KMS-11 (cell line): ENCODE results near the gene OSBPL10.

Experiments used
- H2AFZ ChIP-seq: fragments of 200-600 bp; sonication (generic); 2 replicates; pipeline ENCODE4 v1.6.1; 2016; ENCODE audit warnings: antibody characterized with exemption, mixed run types, low read depth
- H3K27ac ChIP-seq: fragments of 200-600 bp; sonication (generic); 2 replicates; pipeline ENCODE4 v1.6.1; 2016; ENCODE audit warnings: mild to moderate bottlenecking, mixed run types
- H3K27me3 ChIP-seq: fragments of 200-600 bp; sonication (generic); 2 replicates; pipeline ENCODE4 v1.6.1; 2017; ENCODE audit warnings: mild to moderate bottlenecking, low read depth, mixed run types, moderate library complexity; ENCODE audit not compliant: insufficient read depth
- H3K36me3 ChIP-seq: fragments of 200-600 bp; sonication (generic); 2 replicates; pipeline ENCODE4 v1.6.1; 2017; ENCODE audit warnings: mild to moderate bottlenecking, mixed run types; ENCODE audit not compliant: insufficient read depth
- H3K4me1 ChIP-seq: fragments of 200-600 bp; sonication (generic); 2 replicates; pipeline ENCODE4 v1.6.1; 2016; ENCODE audit warnings: mild to moderate bottlenecking, low read depth, mixed run types; ENCODE audit not compliant: poor library complexity, severe bottlenecking
- H3K4me2 ChIP-seq: fragments of 200-600 bp; sonication (generic); 2 replicates; pipeline ENCODE4 v1.7.0; 2016; ENCODE audit warnings: mild to moderate bottlenecking, mixed run types
- H3K4me3 ChIP-seq: fragments of 200-600 bp; sonication (generic); IDR thresholded peaks from 2 replicates; pipeline ENCODE4 v1.6.1; 2017; ENCODE audit warnings: low read depth, low read length, mixed read lengths; ENCODE audit not compliant: insufficient read depth
- H3K79me2 ChIP-seq: fragments of 200-600 bp; sonication (generic); 2 replicates; pipeline ENCODE4 v1.6.1; 2016; ENCODE audit warnings: low read depth, mixed run types; ENCODE audit not compliant: insufficient read depth
- H3K9ac ChIP-seq: fragments of 200-600 bp; sonication (generic); 2 replicates; pipeline ENCODE4 v1.6.1; 2016; ENCODE audit warnings: mild to moderate bottlenecking, mixed run types
- H4K20me1 ChIP-seq: fragments of 200-600 bp; sonication (generic); 2 replicates; pipeline ENCODE4 v1.6.1; 2016; ENCODE audit warnings: mild to moderate bottlenecking, mixed run types; ENCODE audit not compliant: insufficient read depth
- CTCF ChIP-seq: fragments of 200-600 bp; sonication (generic); conservative IDR thresholded peaks from 2 replicates; pipeline ENCODE4 v1.6.1; 2017; ENCODE audit warnings: low read depth, mild to moderate bottlenecking, antibody characterized with exemption, low read length, moderate library complexity, mixed read lengths

Gene OSBPL10

GRCh38 chr3:31729573-31729972 is 251.5 kb downstream of the OSBPL10 start:
- H3K4me2 ChIP-seq, result no peak overlapping the region
- H3K4me1 ChIP-seq, result no peaks in the 10 kb centered on the region
- TF ChIP-seq CTCF, result no peak
- H3K36me3 ChIP-seq, result no peaks in the 10 kb centered on the region
- H3K27ac ChIP-seq, result no peak overlapping the region
- no peaks in the 10 kb centered on the region for H3K79me2 ChIP-seq
- no peaks in the 10 kb centered on the region for H4K20me1 ChIP-seq
- H3K27me3 ChIP-seq, result no peaks in the 10 kb centered on the region
- no peak overlapping the region for H2AFZ ChIP-seq
- H3K9ac ChIP-seq, result no peak overlapping the region
- no peak overlapping the region for H3K4me3 ChIP-seq

- no peaks in the 10 kb centered on the region for H3K4me1 ChIP-seq
- no peak overlapping the region for H3K9ac ChIP-seq
- H4K20me1 ChIP-seq, result no peaks in the 10 kb centered on the region
- no peak overlapping the region for H3K27ac ChIP-seq
- H3K36me3 ChIP-seq, result no peaks in the 10 kb centered on the region
- no peaks in the 10 kb centered on the region for H3K27me3 ChIP-seq
- no peak overlapping the region for H3K4me3 ChIP-seq
- H3K4me2 ChIP-seq, result no peak overlapping the region
- no peak for TF ChIP-seq CTCF
- H2AFZ ChIP-seq, result no peak overlapping the region
- H3K79me2 ChIP-seq, result no peaks in the 10 kb centered on the region
These were observed 252.0 kb downstream of the OSBPL10 start for GRCh38 chr3:31729082-31729481.

- no peak overlapping the region for H3K4me2 ChIP-seq
- H3K4me1 ChIP-seq, result no peaks in the 10 kb centered on the region
- H3K27me3 ChIP-seq, result no peaks in the 10 kb centered on the region
- H3K4me3 ChIP-seq, result no peak overlapping the region
- no peak for TF ChIP-seq CTCF
- no peaks in the 10 kb centered on the region for H4K20me1 ChIP-seq
- no peak overlapping the region for H3K27ac ChIP-seq
- H3K9ac ChIP-seq, result no peak overlapping the region
- no peaks in the 10 kb centered on the region for H3K36me3 ChIP-seq
- no peak overlapping the region for H2AFZ ChIP-seq
- no peaks in the 10 kb centered on the region for H3K79me2 ChIP-seq
These were observed 252.7 kb downstream of the OSBPL10 start for GRCh38 chr3:31728403-31728802.

GRCh38 chr3:31725976-31726375 is 255.1 kb downstream of the OSBPL10 start:
- Histone ChIP-seq H3K4me1 (no peaks in the 10 kb centered on the region), H3K4me2 (no peak overlapping the region), H3K36me3 (no peaks in the 10 kb centered on the region), H3K27me3 (no peaks in the 10 kb centered on the region), H3K79me2 (no peaks in the 10 kb centered on the region), H3K4me3 (no peak overlapping the region), H3K27ac (no peak overlapping the region), H2AFZ (no peak overlapping the region), H3K9ac (no peak overlapping the region), H4K20me1 (no peaks in the 10 kb centered on the region)
- no peak for TF ChIP-seq CTCF

- H3K27ac ChIP-seq, result no peak overlapping the region
- H2AFZ ChIP-seq, result no peak overlapping the region
- no peak overlapping the region for H3K9ac ChIP-seq
- no peak overlapping the region for H3K4me3 ChIP-seq
- no peaks in the 10 kb centered on the region for H3K79me2 ChIP-seq
- no peaks in the 10 kb centered on the region for H4K20me1 ChIP-seq
- H3K4me1 ChIP-seq, result no peaks in the 10 kb centered on the region
- H3K4me2 ChIP-seq, result no peak overlapping the region
- no peak for TF ChIP-seq CTCF
- no peaks in the 10 kb centered on the region for H3K27me3 ChIP-seq
- no peaks in the 10 kb centered on the region for H3K36me3 ChIP-seq
These were observed 255.5 kb downstream of the OSBPL10 start for GRCh38 chr3:31725568-31725967.
